IPS DF 4.7 (cell line): ENCODE results near the gene CARNS1.

Experiments
- DNase-seq: peaks from one replicate; pipeline ENCODE4 v3.0.0-alpha.2; 2013; ENCODE audit warnings: low spot score; ENCODE audit errors: extremely low read depth

The CARNS1 gene

DNA sequence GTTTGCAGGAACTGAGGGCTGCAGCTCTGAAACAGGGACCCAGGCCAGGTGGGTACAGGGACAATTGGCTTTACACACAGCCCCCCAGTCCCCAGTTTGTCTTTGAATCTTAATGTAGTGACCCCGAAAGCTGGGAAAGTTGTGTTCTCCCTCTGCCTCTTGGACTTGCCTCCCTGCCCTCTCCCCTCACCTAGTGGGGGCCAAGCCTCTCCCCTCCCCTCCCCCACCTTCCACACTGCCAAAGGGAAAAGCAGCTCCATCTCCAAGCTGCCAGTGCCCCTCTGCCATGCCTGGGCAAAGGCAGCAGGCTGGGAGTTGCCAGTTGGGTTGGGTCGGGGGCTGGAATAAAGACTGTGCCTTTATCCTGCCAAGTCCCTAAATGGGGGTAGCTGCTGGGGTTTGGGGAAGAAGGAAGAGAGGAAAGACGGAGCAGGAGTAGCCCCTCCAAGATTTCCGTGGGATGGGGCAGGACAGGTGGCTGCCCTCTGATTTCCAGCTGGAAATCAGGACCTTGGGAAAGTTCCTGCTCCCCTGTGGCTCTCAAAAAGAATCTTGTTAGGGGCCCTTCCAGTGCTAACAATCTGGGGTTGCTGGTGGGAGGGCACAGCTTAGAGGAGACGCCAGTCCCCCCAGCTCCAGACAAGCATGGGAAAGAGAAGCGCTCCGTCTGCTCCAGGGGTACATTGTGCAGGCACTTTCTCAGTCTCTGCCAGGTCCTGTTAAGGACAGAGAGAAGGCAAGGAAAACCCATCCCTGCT is 39.2 kb upstream of the CARNS1 start:
- DNase-seq: no peak

DNA sequence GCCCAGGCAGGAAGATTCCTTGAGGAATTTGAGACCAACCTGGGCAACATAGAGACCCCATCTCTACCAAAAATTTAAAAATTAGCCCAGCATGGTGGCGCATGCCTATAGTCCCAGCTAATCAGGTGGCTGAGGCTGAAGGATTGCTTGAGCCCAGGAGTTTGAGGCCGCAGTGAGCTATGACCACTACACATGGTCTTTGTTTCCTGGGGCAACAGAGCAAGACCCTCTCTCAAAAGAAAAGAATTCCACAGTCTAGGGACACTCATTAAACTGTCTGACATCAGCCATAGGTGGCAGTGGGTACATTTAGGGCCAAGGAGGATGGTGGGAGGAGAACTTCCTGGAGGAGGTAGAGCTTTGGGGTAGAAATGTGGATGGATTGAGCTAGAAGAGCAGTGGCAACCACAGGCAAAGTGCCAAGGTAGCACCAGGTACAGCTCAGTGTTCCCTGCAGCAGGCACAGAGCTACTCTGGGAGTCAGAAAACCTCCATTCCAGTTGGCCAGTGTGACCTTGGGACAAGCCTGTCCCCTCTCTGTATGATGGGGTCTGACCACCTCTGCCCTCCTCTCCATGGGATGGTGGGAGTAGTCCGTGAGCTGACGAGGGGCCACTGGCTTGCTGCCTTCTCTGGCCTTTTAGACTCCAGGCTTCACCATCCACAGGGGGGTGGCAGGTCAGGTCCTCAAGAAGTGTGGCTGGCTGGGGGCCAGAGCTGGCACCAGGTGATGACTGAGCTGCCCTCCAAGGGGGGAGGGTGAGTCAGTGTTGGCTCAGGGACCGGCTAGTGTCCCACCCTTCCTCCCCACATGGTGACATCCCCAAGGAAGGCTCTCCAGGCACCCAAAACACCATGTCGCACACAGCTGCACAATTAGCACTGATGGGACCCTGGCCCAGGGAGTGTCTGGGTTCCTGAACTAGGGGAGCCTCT is 38.3 kb upstream of the CARNS1 start:
- DNase-seq: no peak

GRCh38 chr11:67378544-67378943 is 36.9 kb upstream of the CARNS1 start:
- DNase-seq: no peak

GRCh38 chr11:67379061-67380058 is 36.1 kb upstream of the CARNS1 start:
- DNase-seq: no peak

GRCh38 chr11:67381244-67381972 is 34.1 kb upstream of the CARNS1 start:
- DNase-seq: no peak

- DNase-seq: no peak
Observed at GRCh38 chr11:67382276-67383136, 33.0 kb upstream of the CARNS1 start.

DNA sequence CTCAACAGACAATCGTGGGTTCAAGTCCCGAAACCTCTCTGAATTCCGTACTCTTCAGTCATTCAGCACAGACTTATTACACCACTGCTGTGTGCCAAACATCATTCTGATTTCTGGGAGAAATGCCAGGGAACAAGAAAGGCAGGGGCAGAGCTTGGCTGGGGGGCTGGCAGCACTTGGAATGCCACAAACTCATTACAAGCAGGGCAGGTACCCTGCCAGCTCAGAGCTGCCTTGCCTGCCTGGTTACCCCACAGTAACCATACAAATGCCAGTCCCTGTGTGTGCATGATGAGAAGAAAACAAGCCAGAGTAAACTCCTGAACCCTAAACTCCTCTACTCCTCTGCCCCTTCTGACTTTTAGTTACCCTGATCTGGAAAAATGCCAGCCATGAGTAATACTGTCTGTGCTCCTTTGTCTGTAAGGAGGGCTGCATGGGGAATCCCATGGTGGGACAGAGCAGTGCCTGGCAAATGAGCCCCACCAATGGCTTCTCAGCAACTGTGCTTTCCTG is 30.6 kb upstream of the CARNS1 start:
- DNase-seq: no peak

- no peak for DNase-seq
Observed at GRCh38 chr11:67387069-67387468, 28.4 kb upstream of the CARNS1 start.

- DNase-seq: no peak
Observed at GRCh38 chr11:67387518-67387917, 28.0 kb upstream of the CARNS1 start.

DNA sequence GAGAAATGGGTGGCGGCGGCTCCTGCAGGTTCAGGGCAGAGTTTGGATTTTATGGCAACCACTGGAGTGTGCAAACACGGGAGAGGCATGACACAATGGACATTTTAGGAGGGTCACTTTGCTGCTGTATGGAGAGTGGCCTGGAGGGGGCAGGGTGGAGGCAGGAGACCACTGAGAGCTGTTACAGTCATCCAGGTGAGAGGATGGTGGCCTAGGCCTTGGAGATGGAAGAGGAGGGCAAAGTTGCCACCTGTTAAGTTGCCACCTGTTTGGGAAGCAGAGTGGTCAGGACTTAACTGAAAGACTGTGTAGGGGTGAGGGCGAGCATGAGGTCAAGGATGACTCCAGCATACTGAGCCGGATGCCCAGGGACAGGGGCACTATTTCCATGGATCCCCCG is 26.0 kb upstream of the CARNS1 start:
- DNase-seq: no peak

GRCh38 chr11:67390947-67391303 is 24.6 kb upstream of the CARNS1 start:
- no peak for DNase-seq

- DNase-seq: no peak
Observed at GRCh38 chr11:67391304-67392182, 23.9 kb upstream of the CARNS1 start, which contains the start of gene RAD9A. Gene RAD9A, plus strand, starts transcription at chr11:67391986. Its CDS starts 59 bp downstream, at chr11:67392045.

GRCh38 chr11:67392183-67392715 is 23.2 kb upstream of the CARNS1 start:
- DNase-seq: no peak

GRCh38 chr11:67393437-67393836 is 22.0 kb upstream of the CARNS1 start:
- DNase-seq: no peak

DNA sequence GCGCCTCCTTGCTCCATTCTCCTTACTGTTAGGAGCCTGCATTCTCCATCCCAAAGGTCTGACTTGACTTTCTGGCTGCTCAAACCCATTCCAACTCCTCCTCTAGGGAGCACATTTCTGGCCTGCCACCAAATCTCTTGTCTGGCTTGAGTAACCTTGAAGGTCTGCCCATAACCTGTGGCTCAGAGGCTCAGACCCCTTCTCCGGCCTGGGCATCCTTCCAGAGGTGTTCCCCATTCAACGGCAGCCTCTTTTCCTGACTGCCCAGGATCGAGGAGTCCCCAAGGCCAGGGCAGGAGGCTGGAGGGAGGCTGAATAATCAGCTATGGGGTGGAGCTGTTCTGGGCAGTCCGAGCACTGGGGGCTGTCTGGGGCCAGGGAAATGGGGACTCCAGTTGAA is 21.5 kb upstream of the CARNS1 start:
- DNase-seq: no peak

DNA sequence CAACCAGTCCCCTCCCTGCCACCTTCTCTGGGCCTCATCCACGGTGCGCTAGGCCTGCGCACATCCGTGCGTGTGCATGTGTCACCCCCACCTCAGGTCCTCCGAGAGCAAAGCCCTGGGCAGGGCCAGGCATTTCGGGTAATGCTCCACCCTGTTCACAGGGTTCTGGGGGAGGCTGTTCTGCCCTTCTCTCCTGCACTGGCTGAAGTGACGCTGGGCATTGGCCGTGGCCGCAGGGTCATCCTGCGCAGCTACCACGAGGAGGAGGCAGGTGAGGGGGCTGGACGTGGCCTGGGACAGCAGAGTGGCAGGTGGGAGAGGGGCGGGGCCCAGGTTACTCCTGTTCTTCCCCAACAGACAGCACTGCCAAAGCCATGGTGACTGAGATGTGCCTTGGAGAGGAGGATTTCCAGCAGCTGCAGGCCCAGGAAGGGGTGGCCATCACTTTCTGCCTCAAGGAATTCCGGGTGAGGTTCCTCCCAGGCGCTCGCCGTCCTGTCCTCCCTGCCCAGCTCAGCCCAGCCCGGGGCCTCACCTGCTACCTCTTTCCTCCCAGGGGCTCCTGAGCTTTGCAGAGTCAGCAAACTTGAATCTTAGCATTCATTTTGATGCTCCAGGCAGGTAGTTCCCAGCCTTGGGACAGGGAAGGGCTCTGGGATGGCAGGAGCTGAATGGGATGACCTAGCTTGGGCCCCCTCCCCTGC is 19.8 kb upstream of the CARNS1 start:
- DNase-seq: no peak

- no peak for DNase-seq
Observed at GRCh38 chr11:67396259-67396581, 19.3 kb upstream of the CARNS1 start.
